Tibial artery (tissue), 4 donors: Measurements from ENCODE around the gene LZTS2.
A peak's percentile ranks its signal among the peaks of the same experiment; 100 is the strongest.

Experiments
- DNase-seq, 2 donors: peaks; one replicate each; pipeline ENCODE4 v3.0.0-alpha.2; 2019
- H3K27ac ChIP-seq, 2 donors: fragments of 200-600 bp; sonication (generic) in 1 of 2; 1 replicate in 1 of 2; 2 replicates in 1 of 2; pipeline ENCODE4 v1.5.1; 2018 to 2019; ENCODE audit warnings: mild to moderate bottlenecking in 1 of 2
- H3K27me3 ChIP-seq, 2 donors: fragments of 200-600 bp; sonication (generic) in 1 of 2; one replicate each; pipeline versions ENCODE4 v1.5.1 to v1.6.0; 2016 to 2019
- H3K36me3 ChIP-seq, 3 donors: fragments of 200-600 bp; sonication (generic) in 2 of 3; one replicate each; pipeline ENCODE4 v1.5.1; 2016 to 2019; ENCODE audit warnings: mild to moderate bottlenecking in 2 of 3
- H3K4me1 ChIP-seq, 4 donors: fragments of 200-600 bp; sonication (generic) in 2 of 4; 1 replicate in 3 of 4; 2 replicates in 1 of 4; pipeline ENCODE4 v1.5.1; 2016 to 2019
- H3K4me3 ChIP-seq, 2 donors: fragments of 200-600 bp; sonication (generic) in 1 of 2; 1 replicate in 1 of 2; 2 replicates in 1 of 2; pipeline ENCODE4 v1.5.1; 2018 to 2019; ENCODE audit warnings: mild to moderate bottlenecking in 2 of 2
- H3K9me3 ChIP-seq, 3 donors: fragments of 200-600 bp; sonication (generic) in 1 of 3; one replicate each; pipeline ENCODE4 v1.5.1; 2016 to 2019
- CTCF ChIP-seq, 2 experiments: fragments of 200-600 bp in 1 of 2; fragments of 450-650 bp in 1 of 2; IDR thresholded peaks; one replicate each; pipeline ENCODE4 v1.5.1; 2017 to 2019; ENCODE audit warnings: antibody characterized with exemption in 2 of 2, mild to moderate bottlenecking in 1 of 2, moderate library complexity in 1 of 2
- intact Hi-C: fragments of 100-400 bp; cut with DNase I; formaldehyde crosslinking; loops from one replicate; pipeline ENCODE4 v1.15.0; 2023; ENCODE audit warnings: low total_unique reads

Gene LZTS2

GRCh38 chr10:101000915-101001658 is 1.5 kb downstream of the LZTS2 start:
- peak overlapping the region; percentile 73 to 79 for H3K4me3 ChIP-seq
- peak overlapping the region; percentile 99 to 100 for H3K27ac ChIP-seq
- no peaks in the 10 kb centered on the region for H3K9me3 ChIP-seq
- H3K27me3 ChIP-seq, result no peaks in the 10 kb centered on the region
- intact Hi-C loops, result no loop called here
- peaks cover 27 to 37% (median 36%) of the 10 kb centered on the region in 3 donors for H3K36me3 ChIP-seq
- TF ChIP-seq CTCF (IDR thresholded peaks at IDR 0.05), result no peak
- DNase-seq, result peak; percentile 96 to 97
- peaks cover 0 to 55% (median 42%) of the 10 kb centered on the region in 4 donors for H3K4me1 ChIP-seq

GRCh38 chr10:101001659-101002035 is 2.0 kb downstream of the LZTS2 start:
- Histone ChIP-seq H3K4me1 (peaks cover 0 to 50% (median 37%) of the 10 kb centered on the region in 4 donors), H3K36me3 (peaks cover 33 to 43% (median 41%) of the 10 kb centered on the region in 3 donors), H3K4me3 (peak overlapping the region; percentile 73 to 79), H3K9me3 (no peaks in the 10 kb centered on the region), H3K27ac (peak overlapping the region; percentile 99 to 100), H3K27me3 (no peaks in the 10 kb centered on the region)
- intact Hi-C loops, result no loop called here
- no peak for DNase-seq
- no peak for TF ChIP-seq CTCF (IDR thresholded peaks at IDR 0.05)

GRCh38 chr10:101002456-101002855 is 2.8 kb downstream of the LZTS2 start:
- Histone ChIP-seq H3K27me3 (no peaks in the 10 kb centered on the region), H3K4me1 (peaks cover 0 to 47% (median 37%) of the 10 kb centered on the region in 4 donors), H3K4me3 (peak overlapping the region in 1 of 2 donors; percentile 73), H3K36me3 (peaks cover 41 to 51% (median 45%) of the 10 kb centered on the region in 3 donors), H3K27ac (peak overlapping the region; percentile 99 to 100), H3K9me3 (no peaks in the 10 kb centered on the region)
- DNase-seq, result no peak
- TF ChIP-seq CTCF (IDR thresholded peaks at IDR 0.05), result no peak
- intact Hi-C loops, result no loop called here

GRCh38 chr10:101003639-101004206 is 4.1 kb downstream of the LZTS2 start:
- no peak for TF ChIP-seq CTCF (IDR thresholded peaks at IDR 0.05)
- peaks cover 42 to 52% (median 45%) of the 10 kb centered on the region in 3 donors for H3K36me3 ChIP-seq
- H3K27ac ChIP-seq, result peak overlapping the region; percentile 99 to 100
- H3K4me3 ChIP-seq, result no peak overlapping the region
- H3K4me1 ChIP-seq, result peaks cover 0 to 48% (median 39%) of the 10 kb centered on the region in 4 donors
- intact Hi-C loops, result no loop called here
- no peaks in the 10 kb centered on the region for H3K9me3 ChIP-seq
- no peaks in the 10 kb centered on the region for H3K27me3 ChIP-seq
- DNase-seq, result no peak

GRCh38 chr10:101005361-101005760 is 5.8 kb downstream of the LZTS2 start:
- intact Hi-C loops, result no loop called here
- no peaks in the 10 kb centered on the region for H3K9me3 ChIP-seq
- peaks cover 42 to 52% (median 45%) of the 10 kb centered on the region in 3 donors for H3K36me3 ChIP-seq
- no peak for DNase-seq
- TF ChIP-seq CTCF (IDR thresholded peaks at IDR 0.05), result no peak
- H3K4me3 ChIP-seq, result no peak overlapping the region
- no peak overlapping the region for H3K27ac ChIP-seq
- H3K27me3 ChIP-seq, result no peaks in the 10 kb centered on the region
- H3K4me1 ChIP-seq, result peaks cover 0 to 45% (median 38%) of the 10 kb centered on the region in 4 donors
